ENCODE data around the gene ACOT11. TPM values are rescaled to one million over a fixed set of nuclear protein-coding genes. Genes with fewer than 3 reads are reported as not detected.

ACOT11 gene
- total RNA-seq, 1 donor from 2014 or later, result 16.1 TPM

GRCh38 chr1:54565113-54565501 is 17.1 kb downstream of the ACOT11 start:
- ATAC-seq, result peak; percentile 50

DNA sequence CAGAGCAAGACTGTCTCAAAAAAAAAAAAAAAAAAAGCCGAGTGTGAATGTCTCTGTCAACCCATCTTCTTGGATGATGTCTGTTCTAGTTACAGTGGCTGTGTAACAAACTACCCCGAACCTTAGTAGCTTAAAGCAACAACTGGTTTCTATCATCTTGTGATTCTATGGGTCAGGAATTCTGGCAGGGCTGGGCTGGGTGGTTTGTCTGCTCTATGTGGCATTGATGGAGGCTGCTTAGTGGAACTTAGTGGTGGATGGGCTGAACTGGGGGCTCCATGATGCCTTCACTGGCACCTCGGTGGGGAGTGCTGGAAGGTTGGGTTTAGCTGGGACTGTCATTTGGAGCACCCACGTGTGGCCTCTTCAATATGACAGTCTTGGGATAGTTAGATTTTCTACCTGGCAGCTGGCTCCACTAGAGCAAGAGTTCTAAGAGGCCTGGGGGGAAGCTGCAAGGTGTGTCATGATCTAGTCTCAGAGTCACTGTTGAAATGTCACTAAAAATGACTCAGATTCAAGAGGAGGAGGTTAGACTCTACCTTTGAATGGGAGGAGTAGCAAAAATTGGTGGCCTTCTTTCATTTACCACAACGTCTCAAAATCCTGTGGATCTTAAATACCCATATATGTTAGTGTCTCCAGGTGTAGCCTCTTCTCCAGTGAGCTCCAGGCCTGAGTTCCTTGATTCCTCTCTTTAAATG is 18.6 kb downstream of the ACOT11 start:
- peak; percentile 10 for ATAC-seq

GRCh38 chr1:54567961-54568360 is 19.9 kb downstream of the ACOT11 start:
- ATAC-seq, result no peak

DNA sequence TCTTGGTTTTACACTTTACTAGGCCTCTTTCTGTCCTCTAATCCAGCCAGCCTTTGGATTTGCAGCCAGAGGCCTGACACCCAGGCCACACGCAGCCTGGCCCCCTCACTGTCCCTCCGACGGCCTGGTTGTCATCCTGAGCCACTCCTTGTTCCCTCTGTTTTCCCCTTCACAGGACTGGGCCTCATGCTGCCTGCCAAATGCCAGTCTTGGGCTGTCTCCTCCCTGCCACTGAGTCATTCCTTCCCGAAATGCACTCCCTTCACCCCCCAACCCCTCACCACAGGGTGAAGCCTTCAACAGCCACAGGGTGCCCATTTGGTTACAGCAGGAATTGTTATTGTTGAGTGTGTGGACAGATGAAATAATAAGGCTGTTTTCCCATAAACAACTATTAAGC is 21.3 kb downstream of the ACOT11 start:
- peak; percentile 34 for ATAC-seq

DNA sequence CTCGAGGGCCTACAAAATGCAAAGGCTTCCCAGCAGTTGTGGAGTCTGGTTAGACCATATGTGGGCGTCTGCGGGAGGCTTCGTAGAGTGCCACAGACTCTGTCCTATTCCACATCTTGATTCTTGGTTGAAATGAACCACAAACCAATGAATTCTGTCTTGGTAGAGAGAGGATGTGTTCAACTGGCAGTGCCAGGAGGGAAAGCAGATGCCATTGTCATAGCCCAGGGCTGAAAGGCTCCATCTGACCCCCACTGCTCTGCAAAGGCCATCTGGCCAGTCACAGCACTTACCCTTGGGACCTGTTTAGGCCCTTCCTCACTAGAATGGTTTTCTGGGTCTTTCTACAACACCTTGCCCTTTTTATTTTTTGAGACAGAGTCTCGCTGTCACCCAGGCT is 22.1 kb downstream of the ACOT11 start:
- ATAC-seq, result no peak

GRCh38 chr1:54571326-54571725 is 23.3 kb downstream of the ACOT11 start:
- ATAC-seq, result peak; percentile 89

GRCh38 chr1:54571803-54572541 is 23.9 kb downstream of the ACOT11 start:
- ATAC-seq, result peak; percentile 10

DNA sequence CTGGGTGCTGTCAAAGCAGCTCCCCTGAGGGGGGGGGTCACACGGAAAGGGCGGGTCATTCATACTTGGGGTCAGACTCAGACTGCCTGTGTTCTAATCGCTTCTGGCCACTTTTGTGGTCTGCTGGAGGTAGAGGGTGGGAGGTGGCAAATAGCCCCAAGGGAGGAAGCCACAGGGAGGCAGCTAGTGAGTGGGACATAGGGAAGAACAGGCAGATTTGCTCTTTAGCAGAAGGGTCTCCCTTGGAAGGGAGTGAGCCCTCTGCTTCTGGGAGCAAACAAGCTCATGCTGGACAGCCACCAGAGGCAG is 24.5 kb downstream of the ACOT11 start:
- no peak for ATAC-seq

- ATAC-seq, result no peak
Observed at GRCh38 chr1:54574158-54574778, 26.2 kb downstream of the ACOT11 start.

DNA sequence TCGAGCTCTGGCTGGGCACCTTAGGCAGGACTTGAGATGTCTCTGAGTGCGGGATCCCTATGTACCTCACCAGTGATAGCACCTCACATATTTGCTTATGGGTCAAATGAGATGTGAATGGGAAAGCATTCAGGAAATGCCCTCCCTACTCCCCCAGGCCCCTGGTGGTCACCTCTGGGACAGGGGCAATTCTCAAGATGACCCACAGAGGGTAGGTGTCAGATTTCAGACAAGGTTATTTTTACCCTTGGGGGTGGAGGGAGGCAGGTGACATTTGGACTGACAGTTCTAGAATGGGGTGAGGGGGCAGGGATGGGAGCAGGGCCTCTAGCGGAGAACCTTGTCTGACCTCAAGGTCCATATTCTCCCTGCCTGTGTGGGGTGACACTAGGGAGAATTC is 27.1 kb downstream of the ACOT11 start:
- ATAC-seq, result no peak

DNA sequence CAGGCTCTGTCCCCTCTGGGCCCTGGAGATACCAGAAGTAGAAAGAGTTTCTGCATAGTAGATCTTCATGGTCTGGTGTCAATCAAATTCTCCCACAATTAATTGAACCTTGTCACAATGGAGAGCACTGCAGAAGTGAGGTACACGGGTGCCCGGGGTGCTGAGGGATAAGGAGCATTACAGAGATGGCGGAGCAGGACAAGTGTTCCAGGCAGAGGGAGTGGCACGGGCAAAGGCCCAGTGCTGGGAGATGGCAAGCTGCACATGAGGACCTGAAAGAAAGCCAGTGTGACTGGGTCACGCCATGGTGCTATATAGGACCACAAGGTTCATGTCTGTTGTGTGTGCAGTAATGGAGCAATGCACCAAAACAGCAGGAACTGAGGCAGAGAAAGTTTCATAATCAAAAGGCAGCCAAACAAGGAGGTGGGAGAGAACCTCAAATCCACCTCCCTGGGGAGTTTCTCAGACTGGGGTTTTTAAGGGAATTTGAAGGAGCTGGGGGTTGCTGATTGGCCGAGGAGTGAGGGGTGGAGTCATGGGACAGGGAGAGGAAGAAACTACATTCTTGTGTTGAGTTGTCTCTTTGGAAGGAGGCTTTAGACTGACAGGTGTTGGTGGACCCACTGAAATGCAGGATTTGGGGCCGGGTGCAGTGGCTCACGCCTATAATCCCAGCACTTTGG is 27.7 kb downstream of the ACOT11 start:
- ATAC-seq, result no peak

GRCh38 chr1:54577612-54578011 is 29.6 kb downstream of the ACOT11 start:
- no peak for ATAC-seq

DNA sequence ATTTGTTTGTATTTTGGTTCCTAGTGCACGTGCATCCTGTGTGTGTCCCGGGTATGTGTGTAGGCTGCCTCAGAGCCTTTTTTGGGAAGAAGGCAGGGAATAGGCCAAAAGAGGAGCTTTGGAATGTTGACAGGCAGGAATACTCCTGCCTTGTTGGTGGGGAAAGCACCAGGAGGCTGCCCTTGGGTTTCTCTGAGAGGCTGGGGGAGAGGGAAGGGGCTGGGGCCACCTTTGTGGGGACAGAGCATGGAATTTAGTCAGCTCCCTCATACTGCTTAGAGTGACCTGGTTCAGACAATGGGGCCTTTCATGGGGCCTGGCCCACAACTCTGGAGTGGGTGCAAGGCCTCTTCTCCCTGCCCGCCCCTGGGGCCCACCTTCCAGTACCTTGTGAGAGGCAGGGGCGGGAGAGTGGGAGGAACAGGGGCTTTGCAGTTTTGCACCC is 31.3 kb downstream of the ACOT11 start:
- no peak for ATAC-seq

DNA sequence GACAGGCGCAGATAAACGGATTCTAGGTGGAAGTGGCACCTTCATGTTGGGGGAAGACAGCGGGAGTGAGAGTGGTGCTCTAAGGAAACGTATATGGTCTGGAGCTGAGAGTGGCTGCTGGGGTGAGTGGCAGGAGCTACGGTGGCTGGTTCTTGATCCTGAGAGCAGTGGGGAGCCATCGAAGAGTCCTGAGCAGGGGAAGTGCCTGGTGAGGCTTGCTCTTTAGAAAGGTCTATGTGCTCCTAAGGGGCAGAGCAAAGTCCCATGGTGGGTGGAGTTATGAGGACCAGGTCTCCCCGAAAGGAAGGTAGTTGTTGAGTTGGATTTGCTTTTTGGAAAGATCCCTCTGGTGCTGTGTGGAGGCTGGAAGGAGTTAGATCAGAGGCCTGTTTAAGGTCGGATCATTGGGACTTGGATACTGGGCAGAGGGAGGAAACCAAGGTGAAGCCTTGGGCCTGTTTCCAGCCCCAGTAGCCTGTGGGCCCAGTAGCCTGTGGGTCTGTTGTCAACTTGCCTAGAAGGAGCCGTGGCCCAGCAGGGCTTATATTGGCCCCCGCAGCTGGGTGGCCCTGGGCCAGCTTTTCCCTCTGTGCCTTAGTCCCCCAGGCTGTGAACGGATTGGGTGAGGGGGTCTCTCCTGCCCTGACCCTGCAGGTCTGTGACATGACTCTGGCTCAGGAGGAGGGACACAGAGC is 33.0 kb downstream of the ACOT11 start:
- ATAC-seq, result no peak

GRCh38 chr1:54581621-54582035 is 33.6 kb downstream of the ACOT11 start:
- peak; percentile 99 for ATAC-seq

- ATAC-seq, result no peak
Observed at GRCh38 chr1:54582566-54583306, 34.7 kb downstream of the ACOT11 start.

DNA sequence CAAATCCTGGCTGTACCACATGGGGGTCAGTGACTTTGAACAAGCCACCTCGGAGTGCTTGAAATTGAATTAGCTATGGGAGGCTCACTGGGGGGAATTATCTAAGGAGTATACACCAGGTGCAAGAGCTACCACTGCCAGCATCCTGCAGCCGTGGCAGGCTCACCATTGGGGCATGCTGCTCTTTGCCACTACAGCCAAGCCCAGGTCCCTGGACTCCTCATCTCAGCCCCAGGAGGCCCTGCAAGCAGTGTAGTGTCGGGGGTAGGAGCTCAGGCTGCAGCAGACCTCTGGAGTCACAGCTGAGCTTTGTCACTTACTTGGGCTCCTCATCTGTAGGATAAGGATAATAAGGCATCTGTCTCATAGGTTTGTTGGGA is 35.3 kb downstream of the ACOT11 start:
- no peak for ATAC-seq

- no peak for ATAC-seq
Observed at GRCh38 chr1:54583871-54584270, 35.8 kb downstream of the ACOT11 start.

GRCh38 chr1:54584575-54584974 is 36.5 kb downstream of the ACOT11 start:
- ATAC-seq, result no peak

DNA sequence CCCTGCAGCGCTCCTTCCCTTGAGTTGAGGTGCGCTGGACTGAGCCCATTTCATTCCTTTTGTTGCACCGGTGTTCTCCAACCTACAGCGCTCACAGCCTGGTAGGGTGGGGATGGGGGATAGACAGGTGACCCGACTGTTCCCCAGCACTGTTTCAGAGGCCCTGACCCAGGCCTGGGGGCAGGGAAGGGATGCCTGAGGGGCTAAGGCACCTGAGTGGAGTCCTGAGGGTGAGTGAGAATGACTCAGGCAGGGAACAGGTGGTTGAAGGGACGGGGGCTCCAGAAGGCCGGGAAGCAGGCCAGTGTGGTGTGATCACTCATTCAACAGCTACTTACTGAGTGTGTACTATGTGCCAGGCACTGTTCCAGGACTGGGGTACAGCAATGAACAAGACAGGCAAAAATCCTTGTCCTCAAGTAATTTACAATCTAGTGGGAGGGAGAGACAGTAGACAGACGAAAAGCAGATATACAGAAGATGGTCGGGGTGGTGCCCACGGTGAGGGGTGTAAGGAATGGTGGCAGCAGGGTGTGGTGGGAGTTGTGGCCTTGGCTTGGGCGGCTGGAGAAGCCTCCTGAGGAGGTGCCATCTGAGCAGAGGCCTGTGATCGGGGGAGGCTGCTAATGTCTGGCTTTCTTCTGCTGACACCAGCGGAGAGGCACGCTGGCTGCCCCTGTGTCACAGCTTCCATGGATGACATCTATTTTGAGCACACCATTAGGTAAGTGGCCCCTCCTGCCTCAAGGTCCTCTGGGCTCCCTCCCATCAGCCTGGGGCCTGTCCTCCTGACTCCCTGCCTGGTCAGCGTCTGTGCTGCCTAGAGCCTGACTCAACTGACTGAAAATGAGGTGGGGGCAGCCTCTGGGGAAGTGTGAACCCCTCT is 37.4 kb downstream of the ACOT11 start:
- ATAC-seq, result no peak

GRCh38 chr1:54588377-54588776 is 40.3 kb downstream of the ACOT11 start:
- ATAC-seq, result no peak

All from esophagus mucosa (tissue), 1 donor.